GM12801 (cell line): Measurements from ENCODE around the gene CZIB.

ENCODE experiments used
- CTCF ChIP-seq: IDR thresholded peaks from one replicate; pipeline ENCODE4 v1.5.1; 2011; ENCODE audit warnings: control low read depth; ENCODE audit not compliant: insufficient read length; ENCODE audit errors: extremely low read depth

Gene CZIB

GRCh38 chr1:53206735-53207379 is 13.6 kb downstream of the CZIB start:
- no peak for TF ChIP-seq CTCF

- TF ChIP-seq CTCF: no peak
Measured at GRCh38 chr1:53203466-53203865, 17.0 kb downstream of the CZIB start.

DNA sequence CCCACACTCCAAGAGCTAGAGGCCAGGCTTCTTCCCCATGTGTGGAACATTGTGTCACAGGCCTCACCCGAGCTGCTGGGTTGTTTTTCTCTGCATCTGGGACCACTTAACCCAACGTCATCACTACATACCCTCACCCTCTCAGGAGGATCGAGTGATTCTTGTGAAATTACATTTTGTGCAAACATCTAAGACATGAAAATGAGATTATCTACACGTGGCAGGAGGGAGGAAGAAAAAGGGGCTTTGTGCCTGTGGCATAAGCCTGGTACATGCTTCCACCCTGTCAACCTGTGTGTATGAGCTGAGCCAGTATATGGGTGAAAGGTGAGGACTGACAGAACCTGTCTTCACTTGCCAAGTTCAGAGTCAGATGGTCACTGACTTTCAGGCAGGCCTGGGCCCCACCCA is 22.2 kb downstream of the CZIB start:
- no peak for TF ChIP-seq CTCF

DNA sequence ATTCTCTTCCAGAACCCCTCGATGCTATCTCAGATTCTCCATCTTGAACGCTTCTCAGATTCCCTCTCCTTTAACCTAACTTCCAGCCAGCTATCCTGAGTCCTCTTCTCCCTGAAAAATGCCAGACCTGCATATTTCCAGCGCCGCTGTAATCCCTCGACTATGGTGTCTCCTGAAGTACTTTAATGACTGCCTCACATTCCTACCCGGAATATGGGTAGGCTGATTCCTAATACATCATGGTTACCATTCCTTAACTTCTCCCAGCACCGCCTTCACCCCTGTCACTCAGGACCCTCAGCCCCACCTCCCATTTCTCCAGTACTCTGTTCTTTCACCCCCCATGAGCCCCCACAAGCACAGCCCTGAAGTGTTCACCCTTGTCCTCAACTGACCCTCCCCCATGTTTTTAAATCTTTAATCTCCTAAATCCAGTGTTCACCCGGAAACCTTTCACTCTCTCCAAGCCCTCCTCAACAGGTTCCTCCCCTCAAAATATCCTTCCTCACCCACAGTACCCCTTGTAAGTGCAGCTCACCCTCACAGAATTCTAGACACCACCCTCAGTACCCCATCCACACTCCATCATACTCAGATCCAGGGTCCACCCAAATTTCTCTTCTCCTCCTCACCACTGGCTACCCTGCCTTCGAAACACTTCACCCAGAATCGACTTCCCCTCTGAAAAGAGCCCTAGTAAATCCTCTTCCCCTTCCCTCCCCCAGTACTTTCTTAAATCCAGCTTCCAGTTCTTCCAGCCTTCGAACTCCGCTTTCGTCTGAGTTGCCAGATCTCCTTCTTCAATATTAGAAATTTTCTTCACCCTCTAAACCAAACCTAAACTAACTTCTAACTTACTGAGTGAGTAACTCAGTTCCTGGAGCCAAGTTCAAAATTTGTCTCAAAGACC is 22.9 kb downstream of the CZIB start:
- no peak for TF ChIP-seq CTCF

DNA sequence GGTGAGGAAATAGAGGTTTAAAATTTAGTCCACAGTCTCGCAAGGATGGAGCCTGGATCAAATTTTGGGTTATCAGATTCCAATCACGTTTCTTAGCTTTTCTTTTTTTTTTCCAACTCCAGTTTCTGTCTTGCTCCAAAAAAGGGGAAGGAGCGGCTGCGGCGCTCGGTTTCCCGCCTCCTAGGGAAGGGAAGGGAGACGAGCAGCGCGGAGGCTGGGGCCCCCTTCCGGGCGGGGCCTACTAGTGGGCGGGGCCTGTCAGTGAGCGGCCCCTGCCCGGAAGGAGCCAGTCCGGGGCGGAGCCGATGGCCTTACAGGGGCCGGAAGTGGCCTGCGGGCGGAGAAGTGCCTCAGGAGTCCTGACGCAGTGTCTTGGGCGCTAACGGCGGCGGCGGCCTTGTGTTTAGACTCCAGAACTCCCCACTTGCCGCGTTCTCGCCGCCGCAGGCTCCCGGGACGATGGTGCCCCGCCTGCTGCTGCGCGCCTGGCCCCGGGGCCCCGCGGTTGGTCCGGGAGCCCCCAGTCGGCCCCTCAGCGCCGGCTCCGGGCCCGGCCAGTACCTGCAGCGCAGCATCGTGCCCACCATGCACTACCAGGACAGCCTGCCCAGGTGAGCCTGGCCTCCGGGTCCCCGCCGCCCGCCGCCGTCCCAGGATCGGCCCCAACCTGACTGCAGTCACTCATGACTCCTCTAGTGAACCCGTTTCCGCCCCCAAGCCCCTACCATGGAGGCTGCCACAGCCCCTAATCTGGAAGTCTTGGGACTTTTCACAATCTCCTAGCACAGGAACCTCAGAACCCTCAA is 23.7 kb downstream of the CZIB start, which contains the start of gene CPT2:
CPT2 (plus strand) TSS at position 340 of the 806 bp plus-strand sequence; CDS start at position 460, 120 bp downstream.
- no peak for TF ChIP-seq CTCF

DNA sequence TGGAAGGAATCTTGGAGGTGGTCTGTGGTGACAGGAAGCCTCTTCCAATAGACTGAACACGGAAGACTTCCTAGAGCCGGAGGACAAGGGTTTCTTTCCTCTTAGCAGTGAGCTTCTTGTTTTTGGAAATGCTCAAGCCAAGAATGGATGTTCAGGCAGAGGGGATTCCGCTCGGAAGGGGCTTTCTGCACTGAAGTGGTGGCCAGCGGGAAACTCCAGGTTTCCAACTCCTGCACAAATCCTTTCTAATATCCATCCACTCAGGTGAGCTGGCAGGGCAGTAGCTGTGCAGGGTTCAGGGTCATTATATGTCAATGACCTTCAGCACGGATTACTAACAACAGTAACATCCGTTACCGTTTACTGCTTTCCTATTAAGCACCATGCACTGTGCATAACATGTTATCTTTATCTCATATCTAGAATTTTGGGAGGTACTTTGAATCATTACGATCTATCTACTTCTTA is 24.4 kb downstream of the CZIB start:
- TF ChIP-seq CTCF: no peak

DNA sequence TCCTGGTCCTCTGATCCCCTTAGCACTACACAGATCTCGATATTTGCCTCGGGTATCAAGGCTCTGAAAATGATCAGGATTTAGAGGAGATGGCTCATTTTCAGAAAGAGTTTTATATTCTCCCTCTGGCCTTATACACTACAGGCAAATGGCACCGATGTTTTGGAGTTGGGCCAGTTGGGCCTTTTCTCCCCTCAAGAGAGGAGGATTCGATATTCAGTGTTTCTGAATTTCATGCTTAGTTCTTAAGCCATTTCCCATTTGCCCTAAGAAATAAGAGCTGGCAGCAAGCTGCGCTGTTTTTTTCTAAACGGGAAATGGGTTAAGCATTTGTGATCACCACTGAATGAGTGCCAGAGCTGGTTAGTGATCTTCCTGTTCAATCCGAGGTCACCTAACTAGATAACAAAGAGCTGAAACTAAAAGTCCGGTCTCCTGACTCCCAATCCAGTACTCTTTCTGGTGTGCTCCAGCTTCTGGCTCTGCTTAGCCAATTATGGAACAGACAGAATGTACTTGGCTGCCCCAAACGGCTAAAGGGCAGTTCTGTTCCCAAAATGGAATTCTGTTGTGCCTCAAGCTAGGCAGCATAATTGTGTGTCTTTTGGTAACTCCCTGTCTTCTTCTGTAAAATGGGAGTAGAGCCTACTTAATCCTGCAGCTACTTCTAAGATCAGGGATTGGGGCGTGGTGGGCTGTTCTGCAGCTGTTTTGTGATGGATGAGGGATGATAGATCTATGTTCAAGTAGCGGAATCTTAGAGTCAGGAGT is 25.0 kb downstream of the CZIB start:
- no peak for TF ChIP-seq CTCF
